ENCODE measurements around the gene HDGFL1.

Gene HDGFL1

GRCh38 chr6:22593895-22594294, 24.5 kb downstream of the HDGFL1 start:
- no peak for DNase-seq

- DNase-seq: no peak
Observed at GRCh38 chr6:22596011-22596410, 26.6 kb downstream of the HDGFL1 start.

DNA sequence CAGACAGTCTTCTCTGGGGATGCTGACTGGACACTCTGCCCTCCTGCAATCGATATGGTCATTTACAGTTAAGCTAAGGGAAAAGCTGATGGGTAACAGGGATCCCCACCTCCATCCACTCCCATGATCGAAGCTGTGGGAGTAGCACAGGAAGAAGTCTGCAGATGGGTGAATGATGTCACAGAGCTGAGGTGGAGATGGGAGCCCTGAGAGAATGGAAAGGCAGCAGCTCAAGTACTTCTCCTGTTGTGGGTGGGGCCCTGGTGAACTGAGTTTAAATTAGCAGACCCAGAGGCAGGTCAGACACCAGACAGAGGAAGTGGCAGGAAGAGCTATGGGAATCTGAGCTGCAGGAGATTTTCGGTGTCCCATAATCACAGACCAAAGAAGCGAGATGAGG, 29.0 kb downstream of the HDGFL1 start:
- DNase-seq: no peak

GRCh38 chr6:22600059-22600458, 30.7 kb downstream of the HDGFL1 start:
- DNase-seq: no peak

DNA sequence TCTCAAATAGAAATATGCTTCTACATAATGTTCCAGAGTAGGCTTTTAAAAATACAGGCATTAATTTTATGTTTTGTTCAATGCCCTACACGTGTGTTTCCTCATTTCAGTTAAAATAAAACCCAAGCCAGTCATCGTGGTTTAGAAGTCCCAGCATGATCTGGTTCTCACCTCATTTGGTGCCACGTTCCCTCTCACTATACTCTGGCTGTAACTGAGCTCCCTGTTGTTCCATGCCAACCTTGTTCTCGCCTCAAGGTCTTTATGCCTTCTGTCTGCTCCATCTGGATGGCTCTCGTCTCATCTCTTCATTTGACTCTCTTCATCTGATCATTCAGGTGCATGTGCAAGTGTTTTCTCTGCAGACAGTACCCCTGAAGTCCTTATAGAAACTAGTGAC, 32.6 kb downstream of the HDGFL1 start:
- DNase-seq: no peak

DNA sequence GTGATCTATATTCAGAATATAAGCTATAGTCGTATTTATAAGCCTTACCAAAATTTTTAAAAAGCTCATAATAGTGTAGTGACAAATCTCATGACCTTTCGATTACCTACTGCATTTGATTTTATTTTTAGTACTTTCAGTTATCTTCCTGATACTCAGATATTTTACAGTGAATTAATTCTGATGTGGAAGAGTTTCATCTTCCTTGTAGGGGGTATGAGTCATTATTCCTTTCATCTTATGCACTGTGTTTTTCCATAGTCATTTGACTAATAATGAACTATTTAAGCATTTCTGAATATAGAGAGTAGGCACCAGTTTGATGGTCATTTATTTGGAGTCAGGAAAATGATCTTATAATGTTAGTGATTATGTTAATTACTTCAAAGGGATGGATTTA, 36.4 kb downstream of the HDGFL1 start:
- DNase-seq: no peak

DNA sequence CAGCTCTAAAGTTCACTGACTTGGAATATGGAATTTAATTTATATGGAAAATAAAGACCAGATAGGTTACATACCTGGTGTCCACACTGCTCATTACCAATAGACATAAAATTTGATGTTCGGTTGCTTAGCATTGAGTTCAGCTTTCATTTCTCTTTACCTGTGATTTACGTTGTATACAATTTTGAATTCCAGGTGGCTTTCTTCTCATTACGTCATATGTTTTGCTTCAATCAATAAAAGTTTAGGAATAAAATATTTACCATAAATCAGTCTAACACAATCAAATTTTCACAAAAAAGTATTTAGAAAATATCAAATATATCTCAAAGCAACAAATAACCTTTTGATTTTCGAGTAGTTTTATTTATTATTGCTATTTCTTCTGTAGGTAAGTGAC, 40.8 kb downstream of the HDGFL1 start:
- DNase-seq: no peak

GRCh38 chr6:22612236-22612635, 42.9 kb downstream of the HDGFL1 start:
- no peak for DNase-seq

- no peak for DNase-seq
Observed at GRCh38 chr6:22613051-22613450, 43.7 kb downstream of the HDGFL1 start.

DNA sequence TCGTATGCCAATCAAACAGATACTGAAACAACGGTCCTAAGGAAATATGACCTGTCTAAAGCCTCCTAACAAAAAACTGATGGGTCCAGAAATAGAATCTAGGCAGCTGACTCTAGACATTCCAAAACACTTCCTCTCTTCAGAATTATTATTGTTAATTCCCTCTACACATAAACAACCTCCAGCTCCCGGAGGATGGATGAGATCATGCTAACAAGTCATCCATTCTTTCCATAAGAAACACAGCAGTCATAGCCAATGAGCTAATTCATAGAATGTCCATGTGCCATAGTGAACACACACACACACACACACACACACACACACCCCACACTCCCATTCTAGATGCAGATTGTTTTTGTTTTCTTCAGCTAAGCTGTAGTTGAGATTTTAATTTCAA, 44.3 kb downstream of the HDGFL1 start:
- no peak for DNase-seq

GRCh38 chr6:22614547-22614946, 45.2 kb downstream of the HDGFL1 start:
- no peak for DNase-seq

DNA sequence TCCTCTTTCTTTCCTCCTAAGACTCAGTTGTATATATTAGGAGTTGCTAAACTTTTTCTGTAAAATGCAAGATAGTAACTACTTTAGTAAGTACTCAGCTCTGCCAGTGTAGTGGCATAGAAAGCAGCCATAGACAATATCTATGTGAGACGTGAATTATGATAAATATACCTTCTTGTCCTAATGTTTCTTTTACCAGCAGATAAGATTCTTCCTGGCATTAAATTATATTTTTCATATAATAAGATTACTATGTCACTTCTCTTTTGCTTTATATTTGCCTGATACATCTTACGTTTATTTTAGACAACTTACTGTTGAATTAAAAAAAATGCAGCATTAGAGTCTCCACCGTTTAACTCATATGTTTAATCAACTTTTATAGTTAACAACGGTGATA, 51.7 kb downstream of the HDGFL1 start:
- no peak for DNase-seq
